MCF 10A (cell line): Measurements from ENCODE around the gene ORC1. TPM values are rescaled to one million over a fixed set of nuclear protein-coding genes. Genes with fewer than 3 reads are reported as not detected.

Experiments
- BruUV-seq: library from RNA; stranded (reverse); fragments of 400-500 nt; replicated peaks from 2 replicates; lab custom pipeline; 2021; lab: Mats Ljungman, UMichigan
- CTCF ChIA-PET: fragments of 300-600 bp; sonication (Branson Sonifier 250); formaldehyde crosslinking; extraction: SDS; loops from one replicate; lab custom pipeline; 2021; ENCODE audit warnings: antibody characterized with exemption, inconsistent platforms; lab: Yijun Ruan, JAX
- POLR2A ChIA-PET: fragments of 300-600, 350-650 bp; sonication (Branson Sonifier 250); formaldehyde crosslinking; extraction: SDS; loops from one replicate; lab custom pipeline; 2020; ENCODE audit warnings: antibody characterized with exemption, inconsistent platforms; lab: Yijun Ruan, JAX
- DNase-seq: peaks from one replicate; pipeline ENCODE4 v3.0.0-alpha.2; 2018; ENCODE audit not compliant: unreplicated experiment
- H3K27ac Mint-ChIP-seq: one replicate; pipeline ENCODE4 v1.8.0; 2022; ENCODE audit warnings: mild to moderate bottlenecking, low read depth, mixed read lengths; ENCODE audit not compliant: unreplicated experiment
- H3K27me3 Mint-ChIP-seq: one replicate; pipeline ENCODE4 v1.8.0; 2022; ENCODE audit warnings: mixed read lengths; ENCODE audit not compliant: insufficient read depth, unreplicated experiment
- H3K36me3 Mint-ChIP-seq: one replicate; pipeline ENCODE4 v1.8.0; 2022; ENCODE audit warnings: mild to moderate bottlenecking, moderate library complexity, mixed read lengths; ENCODE audit not compliant: insufficient read depth, unreplicated experiment
- H3K4me1 Mint-ChIP-seq: one replicate; pipeline ENCODE4 v1.8.0; 2022; ENCODE audit warnings: mixed read lengths; ENCODE audit not compliant: insufficient read depth, unreplicated experiment
- H3K4me3 Mint-ChIP-seq: one replicate; pipeline ENCODE4 v1.8.0; 2022; ENCODE audit warnings: mild to moderate bottlenecking, moderate library complexity, mixed read lengths; ENCODE audit not compliant: unreplicated experiment
- H3K9me3 Mint-ChIP-seq: one replicate; pipeline ENCODE4 v1.8.0; 2022; ENCODE audit warnings: mixed read lengths; ENCODE audit not compliant: unreplicated experiment
- CTCF ChIP-seq: fragments of 200-600 bp; IDR thresholded peaks from one replicate; pipeline ENCODE4 v1.8.0; 2022; ENCODE audit warnings: antibody characterized with exemption, mild to moderate bottlenecking; ENCODE audit not compliant: unreplicated experiment
- intact Hi-C: fragments of 100-400 bp; cut with micrococcal nuclease; formaldehyde crosslinking; loops from 2 replicates; pipeline ENCODE4 v1.14.1; 2022
- total RNA-seq: library from RNA; stranded (reverse); gene quantifications from 2 replicates; pipeline ENCODE4 v1.2.3, GENCODE V29; 2022

Gene ORC1
- total RNA-seq, 1 experiment from 2014 or later: 2.7 TPM

GRCh38 chr1:52436817-52437216, 32.6 kb upstream of the ORC1 start:
- no peaks in the 10 kb centered on the region for H3K9me3 Mint-ChIP-seq
- H3K27ac Mint-ChIP-seq: no peak overlapping the region

GRCh38 chr1:52435650-52436049, 31.4 kb upstream of the ORC1 start:
- DNase-seq: no peak
- CTCF ChIA-PET: interaction anchor here (0.7 kb wide), 1 partner anchor 232 kb away, joined by 4 read pairs; no protein-coding TSS in a partner anchor
- no peaks in the 10 kb centered on the region for H3K9me3 Mint-ChIP-seq
- H3K4me3 Mint-ChIP-seq: no peak overlapping the region
- POLR2A ChIA-PET: interaction anchor here (1.5 kb wide), 1 partner anchor 31 kb away, joined by 3 read pairs; the partner anchor contains the start of gene PRPF38A
- H3K36me3 Mint-ChIP-seq: peaks cover 99% of the 10 kb centered on the region
- BruUV-seq: no TSS peak
- no peaks in the 10 kb centered on the region for H3K27me3 Mint-ChIP-seq
- intact Hi-C loops: loop anchor here (10.0 kb wide), 1 partner anchor 249 kb away; no protein-coding TSS in a partner anchor
- TF ChIP-seq CTCF: no peak
- H3K27ac Mint-ChIP-seq: no peak overlapping the region
- no peaks in the 10 kb centered on the region for H3K4me1 Mint-ChIP-seq

More at GRCh38 chr1:52436817-52437216, 32.6 kb upstream of the ORC1 start:
- ChIA-PET CTCF (no interaction called here), POLR2A (no interaction called here)
- no peak for DNase-seq
- no TSS peak for BruUV-seq
- Mint-ChIP-seq H3K4me3 (no peak overlapping the region), H3K4me1 (no peaks in the 10 kb centered on the region), H3K36me3 (peaks cover 99% of the 10 kb centered on the region), H3K27me3 (no peaks in the 10 kb centered on the region)
- intact Hi-C loops: loop anchor here (10.0 kb wide), 1 partner anchor 248 kb away; no protein-coding TSS in a partner anchor
- TF ChIP-seq CTCF: no peak

- Mint-ChIP-seq H3K27ac (no peak overlapping the region), H3K4me3 (no peak overlapping the region), H3K27me3 (no peaks in the 10 kb centered on the region), H3K36me3 (peaks cover 99% of the 10 kb centered on the region), H3K9me3 (no peaks in the 10 kb centered on the region), H3K4me1 (no peaks in the 10 kb centered on the region)
- ChIA-PET POLR2A (interaction anchor here (1.5 kb wide), 1 partner anchor 30 kb away, joined by 3 read pairs; the partner anchor contains the start of gene PRPF38A), CTCF (no interaction called here)
- no peak for TF ChIP-seq CTCF
- no TSS peak for BruUV-seq
- DNase-seq: no peak
- intact Hi-C loops: loop anchor here (10.0 kb wide), 1 partner anchor 250 kb away; no protein-coding TSS in a partner anchor
Observed at GRCh38 chr1:52435211-52435610, 31.0 kb upstream of the ORC1 start.

- TF ChIP-seq CTCF: no peak
- Mint-ChIP-seq H3K27me3 (no peaks in the 10 kb centered on the region), H3K9me3 (no peaks in the 10 kb centered on the region), H3K4me1 (no peaks in the 10 kb centered on the region), H3K27ac (no peak overlapping the region), H3K36me3 (peaks cover 99% of the 10 kb centered on the region), H3K4me3 (no peak overlapping the region)
- intact Hi-C loops: loop anchor here (10.0 kb wide), 1 partner anchor 252 kb away; no protein-coding TSS in a partner anchor
- no TSS peak for BruUV-seq
- CTCF ChIA-PET: no interaction called here
- POLR2A ChIA-PET: interaction anchor here (1.3 kb wide), 1 partner anchor 13 kb away, joined by 3 read pairs; no protein-coding TSS in a partner anchor
- DNase-seq: no peak
Observed at GRCh38 chr1:52432807-52433206, 28.6 kb upstream of the ORC1 start.
